ENCODE results near the gene FOXN4. TPM values are rescaled to one million over a fixed set of nuclear protein-coding genes. Genes with fewer than 3 reads are reported as not detected.

FOXN4 gene
- total and polyA plus RNA-seq, 2 donors (not counting 1 experiment from before 2014, with no cell fraction given) = not detected

- no peaks in the 10 kb centered on the region for H3K27me3 ChIP-seq (ENCODE audit: control insufficient read depth, insufficient read depth, low read length)
- H2AFZ ChIP-seq (ENCODE audit: low read length) = no peak overlapping the region
- no peaks in the 10 kb centered on the region for H3K9me3 ChIP-seq (ENCODE audit: control insufficient read depth, insufficient read depth, low read depth, low read length)
- no peaks in the 10 kb centered on the region for H3K4me1 ChIP-seq (ENCODE audit: control insufficient read depth, extremely low read depth, insufficient read depth, low read length)
- no peak overlapping the region for H3K4me3 ChIP-seq (replicated peaks in 1 of 4; ENCODE audit: control extremely low read depth in 1 of 4, insufficient read depth in 1 of 4, low read depth in 3 of 4, low read length in 4 of 4)
- H3K36me3 ChIP-seq (ENCODE audit: control insufficient read depth, insufficient read depth, low read length) = no peaks in the 10 kb centered on the region
- H4K20me1 ChIP-seq (ENCODE audit: control insufficient read depth, extremely low read depth, insufficient read depth, low read length) = no peaks in the 10 kb centered on the region
- TF ChIP-seq CTCF (conservative IDR thresholded peaks at IDR 0.05 in 1 of 2, IDR thresholded peaks at IDR 0.05 in 1 of 2; ENCODE audit: low read depth in 1 of 2, low read length in 2 of 2) (no peak), EZH2 (IDR thresholded peaks at IDR 0.05; ENCODE audit: low read length, missing control alignments) (no peak)
- H3K9ac ChIP-seq (ENCODE audit: insufficient read depth, low read length) = no peak overlapping the region
- H3K27ac ChIP-seq (ENCODE audit: insufficient read depth, low read length) = no peak overlapping the region
- H3K4me2 ChIP-seq (ENCODE audit: extremely low read depth, insufficient read depth, low read length) = no peak overlapping the region
- H3K79me2 ChIP-seq (ENCODE audit: control insufficient read depth, insufficient read depth, low read length) = no peaks in the 10 kb centered on the region
- DNase-seq (ENCODE audit: low read depth in 2 of 2) = no peak
Measured at GRCh38 chr12:109293106-109293505, 16.0 kb downstream of the FOXN4 start.

- H3K27ac ChIP-seq (ENCODE audit: insufficient read depth, low read length) = no peak overlapping the region
- no peaks in the 10 kb centered on the region for H4K20me1 ChIP-seq (ENCODE audit: control insufficient read depth, extremely low read depth, insufficient read depth, low read length)
- H3K79me2 ChIP-seq (ENCODE audit: control insufficient read depth, insufficient read depth, low read length) = no peaks in the 10 kb centered on the region
- H3K9me3 ChIP-seq (ENCODE audit: control insufficient read depth, insufficient read depth, low read depth, low read length) = no peaks in the 10 kb centered on the region
- no peaks in the 10 kb centered on the region for H3K4me1 ChIP-seq (ENCODE audit: control insufficient read depth, extremely low read depth, insufficient read depth, low read length)
- no peak overlapping the region for H3K4me3 ChIP-seq (replicated peaks in 1 of 4; ENCODE audit: control extremely low read depth in 1 of 4, insufficient read depth in 1 of 4, low read depth in 3 of 4, low read length in 4 of 4)
- DNase-seq (ENCODE audit: low read depth in 2 of 2) = no peak
- H2AFZ ChIP-seq (ENCODE audit: low read length) = no peak overlapping the region
- no peak overlapping the region for H3K9ac ChIP-seq (ENCODE audit: insufficient read depth, low read length)
- H3K36me3 ChIP-seq (ENCODE audit: control insufficient read depth, insufficient read depth, low read length) = no peaks in the 10 kb centered on the region
- no peaks in the 10 kb centered on the region for H3K27me3 ChIP-seq (ENCODE audit: control insufficient read depth, insufficient read depth, low read length)
- TF ChIP-seq EZH2 (IDR thresholded peaks at IDR 0.05; ENCODE audit: low read length, missing control alignments) (no peak), CTCF (conservative IDR thresholded peaks at IDR 0.05 in 1 of 2, IDR thresholded peaks at IDR 0.05 in 1 of 2; ENCODE audit: low read depth in 1 of 2, low read length in 2 of 2) (no peak)
- H3K4me2 ChIP-seq (ENCODE audit: extremely low read depth, insufficient read depth, low read length) = no peak overlapping the region
Measured at GRCh38 chr12:109292342-109292711, 16.8 kb downstream of the FOXN4 start.

- H3K27ac ChIP-seq (ENCODE audit: insufficient read depth, low read length) = no peak overlapping the region
- peak overlapping the region in 1 of 4 experiments; percentile 22 for H3K4me3 ChIP-seq (replicated peaks in 1 of 4; ENCODE audit: control extremely low read depth in 1 of 4, insufficient read depth in 1 of 4, low read depth in 3 of 4, low read length in 4 of 4)
- H3K9ac ChIP-seq (ENCODE audit: insufficient read depth, low read length) = no peak overlapping the region
- DNase-seq (ENCODE audit: low read depth in 2 of 2) = peak; percentile 17 to 41
- H3K27me3 ChIP-seq (ENCODE audit: control insufficient read depth, insufficient read depth, low read length) = no peaks in the 10 kb centered on the region
- H3K9me3 ChIP-seq (ENCODE audit: control insufficient read depth, insufficient read depth, low read depth, low read length) = no peaks in the 10 kb centered on the region
- H3K4me1 ChIP-seq (ENCODE audit: control insufficient read depth, extremely low read depth, insufficient read depth, low read length) = no peaks in the 10 kb centered on the region
- H4K20me1 ChIP-seq (ENCODE audit: control insufficient read depth, extremely low read depth, insufficient read depth, low read length) = no peaks in the 10 kb centered on the region
- peak overlapping the region; percentile 44 for H3K4me2 ChIP-seq (ENCODE audit: extremely low read depth, insufficient read depth, low read length)
- no peaks in the 10 kb centered on the region for H3K79me2 ChIP-seq (ENCODE audit: control insufficient read depth, insufficient read depth, low read length)
- H2AFZ ChIP-seq (ENCODE audit: low read length) = peak overlapping the region; percentile 62
- TF ChIP-seq CTCF (conservative IDR thresholded peaks at IDR 0.05 in 1 of 2, IDR thresholded peaks at IDR 0.05 in 1 of 2; ENCODE audit: low read depth in 1 of 2, low read length in 2 of 2) = no peak
- no peak for TF ChIP-seq EZH2 (IDR thresholded peaks at IDR 0.05; ENCODE audit: low read length, missing control alignments)
- no peaks in the 10 kb centered on the region for H3K36me3 ChIP-seq (ENCODE audit: control insufficient read depth, insufficient read depth, low read length)
Measured at GRCh38 chr12:109291521-109292341, 17.4 kb downstream of the FOXN4 start.

Measured in fibroblast of lung (primary cell).